CD8-positive, alpha-beta memory T cell (primary cell): Measurements from ENCODE around the gene GSG1L. TPM values are rescaled to one million over a fixed set of nuclear protein-coding genes. Genes with fewer than 3 reads are reported as not detected.

Source experiments
- CTCF ChIA-PET: fragments of 350-600 bp; sonication (Branson Sonifier 250); formaldehyde crosslinking; loops from one replicate; lab custom pipeline; 2021; ENCODE audit warnings: antibody characterized with exemption; lab: Charles Lee
- POLR2A ChIA-PET: fragments of 350-600 bp; sonication (Branson Sonifier 250); formaldehyde crosslinking; loops from one replicate; lab custom pipeline; 2021; ENCODE audit warnings: antibody characterized with exemption; lab: Charles Lee
- DNase-seq, 5 donors: peaks; one replicate each; pipeline versions ENCODE4 v3.0.0 to v3.0.0-alpha.2; 2020 to 2022; ENCODE audit warnings: mixed read lengths in 1 of 5
- H3K27ac ChIP-seq: one replicate; pipeline ENCODE4 v1.7.0; 2013; ENCODE audit warnings: low read depth, mild to moderate bottlenecking, low read length, moderate library complexity
- H3K27me3 ChIP-seq: 2 replicates; pipeline ENCODE4 v1.7.0; 2013; ENCODE audit warnings: low read length, mild to moderate bottlenecking; ENCODE audit not compliant: insufficient read depth, poor library complexity, severe bottlenecking
- H3K36me3 ChIP-seq: 2 replicates; pipeline ENCODE4 v1.7.0; 2013; ENCODE audit warnings: mild to moderate bottlenecking, low read length, moderate library complexity; ENCODE audit not compliant: insufficient read depth
- H3K4me1 ChIP-seq: 2 replicates; pipeline ENCODE4 v1.7.0; 2013; ENCODE audit warnings: mild to moderate bottlenecking, low read length, moderate library complexity; ENCODE audit not compliant: insufficient read depth
- H3K4me3 ChIP-seq: 2 replicates; pipeline ENCODE4 v1.7.0; 2013; ENCODE audit warnings: mild to moderate bottlenecking, low read length
- H3K9me3 ChIP-seq: 2 replicates; pipeline ENCODE4 v1.7.0; 2013; ENCODE audit warnings: mild to moderate bottlenecking, low read length
- H3K27ac Mint-ChIP-seq, 8 donors: one replicate each; pipeline ENCODE4 v1.8.0; 2020 to 2021; ENCODE audit warnings: mixed read lengths in 8 of 8, mild to moderate bottlenecking in 6 of 8, inconsistent platforms in 3 of 8, moderate library complexity in 3 of 8
- H3K27me3 Mint-ChIP-seq, 2 donors: one replicate each; pipeline ENCODE4 v1.8.0; 2020 to 2021; ENCODE audit warnings: mixed read lengths in 2 of 2, mild to moderate bottlenecking in 1 of 2, moderate library complexity in 1 of 2
- H3K36me3 Mint-ChIP-seq, 3 donors: one replicate each; pipeline ENCODE4 v1.8.0; 2020 to 2021; ENCODE audit warnings: mixed read lengths in 3 of 3, inconsistent platforms in 1 of 3, mild to moderate bottlenecking in 1 of 3
- H3K4me1 Mint-ChIP-seq, 3 donors: one replicate each; pipeline ENCODE4 v1.8.0; 2020 to 2021; ENCODE audit warnings: mixed read lengths in 3 of 3, inconsistent platforms in 1 of 3, mild to moderate bottlenecking in 1 of 3
- H3K4me3 Mint-ChIP-seq, 7 donors: one replicate each; pipeline ENCODE4 v1.8.0; 2020 to 2021; ENCODE audit warnings: mixed read lengths in 7 of 7, mild to moderate bottlenecking in 6 of 7, moderate library complexity in 4 of 7, inconsistent platforms in 2 of 7
- H3K9me3 Mint-ChIP-seq, 5 donors: one replicate each; pipeline ENCODE4 v1.8.0; 2020 to 2022; ENCODE audit warnings: mixed read lengths in 5 of 5, mild to moderate bottlenecking in 3 of 5, moderate library complexity in 2 of 5, inconsistent platforms in 1 of 5
- polyA plus RNA-seq: library from polyadenylated mRNA; unstranded; fragments of 300-500 nt; fragmentation: Illumina TruSeq; gene quantifications from one replicate; pipeline ENCODE4 v1.2.3, GENCODE V29; 2021
- total RNA-seq, 2 experiments: library from RNA; stranded (reverse); gene quantifications; one replicate each; pipeline ENCODE4 v1.2.3, GENCODE V29; 2021

Gene GSG1L
- total and polyA plus RNA-seq, 3 experiments from 2014 or later: 0.18 TPM; not detected in 2

DNA sequence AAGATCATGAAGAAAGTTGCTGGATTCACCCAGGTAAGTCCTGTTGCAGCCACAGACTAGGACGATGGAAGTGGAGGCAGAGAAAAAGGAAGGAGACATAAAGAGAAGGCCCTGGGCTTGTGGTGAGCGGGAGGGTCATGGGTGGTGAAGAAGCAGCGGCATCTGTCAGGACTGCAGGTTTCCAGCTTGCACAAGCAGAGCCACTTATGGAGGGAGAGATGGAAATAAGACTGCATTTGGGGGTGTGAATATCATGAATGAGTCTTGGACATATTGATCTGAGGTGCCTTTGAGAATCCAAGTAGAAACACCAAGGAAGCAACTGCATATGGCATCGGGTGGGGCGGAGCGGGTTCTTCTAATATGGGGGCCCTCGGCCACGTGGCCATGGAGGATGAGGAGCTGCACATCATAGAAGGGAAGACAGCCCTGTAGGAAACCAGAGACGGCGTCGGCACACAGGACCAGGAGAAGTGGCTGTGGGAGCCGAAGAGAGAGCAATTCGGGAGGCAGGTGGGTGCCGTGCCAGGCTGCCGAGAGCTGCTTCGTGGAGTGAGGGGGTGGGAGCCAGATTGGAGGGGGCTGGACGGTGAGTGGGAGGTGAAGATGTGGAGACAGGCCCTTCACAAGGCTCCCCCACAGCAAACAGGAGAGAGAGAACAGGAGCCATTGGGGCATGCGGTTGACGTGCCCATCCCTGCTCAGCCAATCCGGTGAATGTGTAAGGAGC, 243.5 kb downstream of the GSG1L start:
- Histone ChIP-seq H3K27me3 (no peaks in the 10 kb centered on the region), H3K36me3 (no peaks in the 10 kb centered on the region), H3K4me3 (no peak overlapping the region), H3K4me1 (no peaks in the 10 kb centered on the region), H3K27ac (no peak overlapping the region), H3K9me3 (no peaks in the 10 kb centered on the region)
- Mint-ChIP-seq H3K4me3 (no peak overlapping the region), H3K9me3 (no peaks in the 10 kb centered on the region), H3K4me1 (no peaks in the 10 kb centered on the region), H3K36me3 (no peaks in the 10 kb centered on the region), H3K27me3 (peaks cover 17 to 42% of the 10 kb centered on the region in 2 donors), H3K27ac (no peak overlapping the region)
- DNase-seq: no peak
- CTCF ChIA-PET: no interaction called here
- POLR2A ChIA-PET: no interaction called here

GRCh38 chr16:27819356-27819755, 244.2 kb downstream of the GSG1L start:
- Mint-ChIP-seq H3K4me3 (no peak overlapping the region), H3K27ac (peak overlapping the region in 1 of 8 donors; percentile 52), H3K27me3 (peaks cover 15 to 42% of the 10 kb centered on the region in 2 donors), H3K4me1 (no peaks in the 10 kb centered on the region), H3K36me3 (no peaks in the 10 kb centered on the region), H3K9me3 (no peaks in the 10 kb centered on the region)
- Histone ChIP-seq H3K27me3 (no peaks in the 10 kb centered on the region), H3K27ac (no peak overlapping the region), H3K36me3 (no peaks in the 10 kb centered on the region), H3K4me3 (no peak overlapping the region), H3K9me3 (no peaks in the 10 kb centered on the region), H3K4me1 (no peaks in the 10 kb centered on the region)
- ChIA-PET CTCF (no interaction called here), POLR2A (no interaction called here)
- DNase-seq: no peak

DNA sequence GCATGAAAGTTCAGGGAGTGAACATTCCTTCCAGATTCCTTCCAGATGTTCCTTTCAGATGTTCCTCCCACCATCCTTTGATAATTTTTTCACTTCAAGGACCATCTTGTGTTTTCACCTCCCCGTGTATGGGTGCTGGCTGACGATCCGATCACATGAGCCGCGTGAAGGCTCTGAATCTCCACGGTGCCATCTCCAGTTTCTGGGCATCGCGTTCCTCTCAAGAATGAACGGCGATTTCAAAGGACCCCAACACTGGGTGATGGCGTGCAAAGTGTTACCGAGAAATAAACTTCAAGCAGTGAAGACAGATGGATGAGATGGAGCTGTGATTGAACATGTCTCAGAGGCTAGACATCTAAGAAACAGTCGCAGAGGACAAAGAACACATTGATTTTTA, 245.3 kb downstream of the GSG1L start:
- Histone ChIP-seq H3K27me3 (no peaks in the 10 kb centered on the region), H3K4me1 (no peaks in the 10 kb centered on the region), H3K4me3 (no peak overlapping the region), H3K27ac (no peak overlapping the region), H3K36me3 (no peaks in the 10 kb centered on the region), H3K9me3 (no peaks in the 10 kb centered on the region)
- H3K4me1 Mint-ChIP-seq: no peaks in the 10 kb centered on the region
- DNase-seq: no peak
- no peak overlapping the region for H3K27ac Mint-ChIP-seq
- peaks cover 16 to 48% of the 10 kb centered on the region in 2 donors for H3K27me3 Mint-ChIP-seq
- ChIA-PET CTCF (no interaction called here), POLR2A (no interaction called here)
- H3K9me3 Mint-ChIP-seq: no peaks in the 10 kb centered on the region
- H3K36me3 Mint-ChIP-seq: no peaks in the 10 kb centered on the region
- H3K4me3 Mint-ChIP-seq: no peak overlapping the region

- Histone ChIP-seq H3K4me1 (no peaks in the 10 kb centered on the region), H3K27ac (no peak overlapping the region), H3K27me3 (no peaks in the 10 kb centered on the region), H3K4me3 (no peak overlapping the region), H3K9me3 (no peaks in the 10 kb centered on the region), H3K36me3 (no peaks in the 10 kb centered on the region)
- Mint-ChIP-seq H3K4me3 (no peak overlapping the region), H3K27me3 (peaks cover 16 to 52% of the 10 kb centered on the region in 2 donors), H3K27ac (no peak overlapping the region), H3K9me3 (no peaks in the 10 kb centered on the region), H3K36me3 (no peaks in the 10 kb centered on the region), H3K4me1 (no peaks in the 10 kb centered on the region)
- DNase-seq: no peak
- POLR2A ChIA-PET: no interaction called here
- CTCF ChIA-PET: no interaction called here
Measured at GRCh38 chr16:27817038-27817437, 246.5 kb downstream of the GSG1L start.

DNA sequence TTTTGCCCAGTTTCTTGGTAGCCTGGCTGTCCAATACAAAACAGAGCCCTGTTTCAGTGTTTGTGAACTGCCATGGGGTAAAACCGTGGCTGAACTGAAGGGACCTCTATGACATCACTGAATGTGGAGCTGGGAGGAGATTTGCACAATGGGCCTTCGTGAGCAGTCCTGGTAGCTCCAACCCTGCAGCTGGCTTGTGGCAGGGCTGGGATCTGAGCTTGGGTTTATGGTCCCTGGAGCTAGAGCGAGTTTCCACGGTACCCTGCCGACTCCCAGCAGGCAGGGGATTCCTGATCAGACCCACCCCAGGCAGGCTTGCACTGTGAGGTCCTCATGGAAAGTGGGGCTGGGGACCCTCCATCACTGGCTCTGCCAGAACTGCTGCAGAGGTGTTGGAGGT, 247.0 kb downstream of the GSG1L start:
- Histone ChIP-seq H3K4me1 (no peaks in the 10 kb centered on the region), H3K27me3 (no peaks in the 10 kb centered on the region), H3K9me3 (no peaks in the 10 kb centered on the region), H3K36me3 (no peaks in the 10 kb centered on the region), H3K27ac (no peak overlapping the region), H3K4me3 (no peak overlapping the region)
- no peak overlapping the region for H3K27ac Mint-ChIP-seq
- peaks cover 16 to 52% of the 10 kb centered on the region in 2 donors for H3K27me3 Mint-ChIP-seq
- ChIA-PET CTCF (no interaction called here), POLR2A (no interaction called here)
- no peak for DNase-seq
- H3K4me1 Mint-ChIP-seq: no peaks in the 10 kb centered on the region
- no peaks in the 10 kb centered on the region for H3K36me3 Mint-ChIP-seq
- H3K4me3 Mint-ChIP-seq: no peak overlapping the region
- H3K9me3 Mint-ChIP-seq: no peaks in the 10 kb centered on the region

GRCh38 chr16:27813591-27813990, 249.9 kb downstream of the GSG1L start:
- H3K27ac Mint-ChIP-seq: no peak overlapping the region
- Histone ChIP-seq H3K4me3 (no peak overlapping the region), H3K9me3 (no peaks in the 10 kb centered on the region), H3K27me3 (no peaks in the 10 kb centered on the region), H3K36me3 (no peaks in the 10 kb centered on the region), H3K27ac (no peak overlapping the region), H3K4me1 (no peaks in the 10 kb centered on the region)
- peaks cover 12 to 34% of the 10 kb centered on the region in 2 donors for H3K27me3 Mint-ChIP-seq
- CTCF ChIA-PET: no interaction called here
- no peak for DNase-seq
- no peaks in the 10 kb centered on the region for H3K36me3 Mint-ChIP-seq
- H3K9me3 Mint-ChIP-seq: no peaks in the 10 kb centered on the region
- POLR2A ChIA-PET: no interaction called here
- H3K4me1 Mint-ChIP-seq: no peaks in the 10 kb centered on the region
- H3K4me3 Mint-ChIP-seq: no peak overlapping the region

GRCh38 chr16:27811881-27812280, 251.6 kb downstream of the GSG1L start:
- Histone ChIP-seq H3K27me3 (no peaks in the 10 kb centered on the region), H3K27ac (no peak overlapping the region), H3K4me3 (no peak overlapping the region), H3K36me3 (no peaks in the 10 kb centered on the region), H3K9me3 (no peaks in the 10 kb centered on the region), H3K4me1 (no peaks in the 10 kb centered on the region)
- H3K27ac Mint-ChIP-seq: no peak overlapping the region
- POLR2A ChIA-PET: no interaction called here
- no peaks in the 10 kb centered on the region for H3K4me1 Mint-ChIP-seq
- H3K4me3 Mint-ChIP-seq: no peak overlapping the region
- CTCF ChIA-PET: no interaction called here
- peaks cover 6 to 20% of the 10 kb centered on the region in 2 donors for H3K27me3 Mint-ChIP-seq
- DNase-seq: no peak
- H3K36me3 Mint-ChIP-seq: no peaks in the 10 kb centered on the region
- H3K9me3 Mint-ChIP-seq: no peaks in the 10 kb centered on the region

- no peak for DNase-seq
- no peaks in the 10 kb centered on the region for H3K4me1 ChIP-seq
- H3K36me3 ChIP-seq: no peaks in the 10 kb centered on the region
- Mint-ChIP-seq H3K4me1 (peaks cover 4 to 11% (median 6%) of the 10 kb centered on the region in 3 donors), H3K27me3 (peaks cover 8 to 31% of the 10 kb centered on the region in 2 donors), H3K9me3 (no peaks in the 10 kb centered on the region), H3K4me3 (no peak overlapping the region), H3K36me3 (no peaks in the 10 kb centered on the region), H3K27ac (no peak overlapping the region)
- no peaks in the 10 kb centered on the region for H3K27me3 ChIP-seq
- ChIA-PET CTCF (no interaction called here), POLR2A (no interaction called here)
- no peaks in the 10 kb centered on the region for H3K9me3 ChIP-seq
- H3K27ac ChIP-seq: no peak overlapping the region
- no peak overlapping the region for H3K4me3 ChIP-seq
Measured at GRCh38 chr16:27806986-27807385, 256.5 kb downstream of the GSG1L start.
